ENCODE measurements around the gene C9orf50.
"Not testable (repeated sequence)": the region's sequence is repeated elsewhere in the genome, so short reads cannot be mapped to it uniquely, and the experiment has no call there.

C9orf50 gene

GRCh38 chr9:129647635-129648034 lies 26.7 kb upstream of the C9orf50 start:
- DNase-seq: no peak

- DNase-seq: no peak
These were observed 25.8 kb upstream of the C9orf50 start for GRCh38 chr9:129646654-129647053.

DNA sequence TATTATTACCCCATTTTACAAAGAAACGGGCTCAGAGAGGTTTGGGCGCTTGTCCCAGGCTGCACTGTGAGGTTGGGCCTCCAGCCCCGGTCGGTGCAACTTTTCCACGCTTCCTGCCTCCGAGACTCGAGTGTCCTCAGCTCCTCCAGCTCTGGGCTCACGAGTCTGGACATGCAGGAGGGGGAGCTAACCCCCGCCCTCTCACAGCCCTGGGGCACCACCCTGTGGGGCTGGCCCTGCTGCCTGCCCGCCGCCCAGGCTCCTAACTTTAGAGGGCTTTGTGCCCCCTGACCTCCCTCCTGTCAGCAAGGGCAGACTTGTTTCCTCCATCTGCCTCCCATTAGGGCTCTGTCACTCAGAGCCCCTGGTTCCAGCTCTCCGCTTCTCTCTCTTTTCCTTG lies 25.4 kb upstream of the C9orf50 start:
- no peak for DNase-seq

- DNase-seq: no peak
These were observed 24.0 kb upstream of the C9orf50 start for GRCh38 chr9:129644902-129645301.

- DNase-seq: no peak
These were observed 23.5 kb upstream of the C9orf50 start for GRCh38 chr9:129644365-129644764.

DNA sequence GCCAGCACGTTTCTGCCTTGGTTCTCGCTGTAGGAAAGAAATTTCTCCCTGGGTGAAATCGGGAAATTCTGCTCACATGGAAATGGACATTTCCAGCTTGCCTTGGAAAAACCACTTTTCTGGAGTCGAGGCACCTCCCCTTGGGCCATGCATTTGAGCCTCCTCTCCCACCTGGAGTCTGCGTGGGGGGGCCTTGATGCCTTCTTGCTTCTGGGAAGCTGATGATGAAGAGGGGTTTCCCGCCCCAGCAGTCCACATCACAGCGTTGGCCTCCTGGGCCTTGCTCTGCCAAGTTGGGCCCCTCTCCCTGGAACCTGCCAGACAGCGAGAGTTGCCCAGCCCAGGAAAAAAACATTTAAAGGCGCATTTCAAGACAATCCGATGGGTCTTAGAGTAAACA lies 22.8 kb upstream of the C9orf50 start:
- no peak for DNase-seq

GRCh38 chr9:129641750-129642585 lies 21.1 kb upstream of the C9orf50 start, which contains the start of gene ASB6:
TSS of gene ASB6 (minus strand) at chr9:129642151. CDS start at chr9:129641999, 152 bp downstream.
- DNase-seq: peak; percentile 84

GRCh38 chr9:129640871-129641749 lies 20.2 kb upstream of the C9orf50 start:
- no peak for DNase-seq

- no peak for DNase-seq
These were observed 19.4 kb upstream of the C9orf50 start for GRCh38 chr9:129640086-129640870.

DNA sequence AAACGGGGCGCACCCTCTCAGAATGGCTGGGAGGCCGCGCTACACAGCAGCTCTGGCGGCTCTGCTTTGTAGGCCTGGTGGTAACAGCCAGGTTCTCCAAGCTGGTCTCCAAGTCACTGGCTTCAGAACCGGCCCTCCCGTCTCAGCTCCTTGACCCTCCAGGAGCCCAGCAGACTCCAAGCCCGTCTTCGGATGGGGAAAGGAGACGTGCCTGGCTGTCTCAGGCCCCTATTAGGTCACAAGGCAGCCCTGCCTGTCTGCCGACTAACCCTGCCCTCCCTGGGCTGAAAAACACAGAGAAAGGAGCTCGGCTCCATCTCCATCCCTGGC lies 18.8 kb upstream of the C9orf50 start:
- DNase-seq: no peak

DNA sequence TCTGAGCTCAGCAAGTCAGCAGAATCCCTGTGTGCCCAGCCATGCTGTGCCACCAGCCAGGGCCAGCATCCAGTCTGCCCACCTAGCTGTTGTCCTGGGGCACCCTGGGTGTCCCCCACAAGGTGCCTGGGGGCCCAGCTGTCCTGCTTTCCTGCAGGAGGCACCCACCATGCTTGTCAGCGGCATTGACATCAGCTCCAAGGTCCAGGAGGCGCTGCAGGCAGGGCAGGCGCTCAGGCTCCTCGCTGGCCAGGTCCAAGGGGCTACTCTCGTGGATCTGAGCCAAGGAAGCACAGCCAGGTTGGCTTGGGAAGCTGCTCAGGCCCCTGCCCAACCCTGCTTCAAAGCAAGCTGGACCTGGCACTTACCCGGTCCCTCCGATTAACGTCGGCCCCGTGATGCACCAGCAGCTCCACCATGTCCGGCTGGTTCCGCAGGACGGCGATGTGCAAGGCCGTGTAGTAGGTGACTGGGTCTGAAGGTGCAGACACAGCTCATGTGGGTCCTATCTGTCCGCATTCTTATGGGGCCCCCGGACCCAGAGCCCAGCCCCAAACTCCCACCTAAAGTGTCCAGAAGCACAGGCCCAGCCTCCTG lies 18.2 kb upstream of the C9orf50 start:
- no peak for DNase-seq

DNA sequence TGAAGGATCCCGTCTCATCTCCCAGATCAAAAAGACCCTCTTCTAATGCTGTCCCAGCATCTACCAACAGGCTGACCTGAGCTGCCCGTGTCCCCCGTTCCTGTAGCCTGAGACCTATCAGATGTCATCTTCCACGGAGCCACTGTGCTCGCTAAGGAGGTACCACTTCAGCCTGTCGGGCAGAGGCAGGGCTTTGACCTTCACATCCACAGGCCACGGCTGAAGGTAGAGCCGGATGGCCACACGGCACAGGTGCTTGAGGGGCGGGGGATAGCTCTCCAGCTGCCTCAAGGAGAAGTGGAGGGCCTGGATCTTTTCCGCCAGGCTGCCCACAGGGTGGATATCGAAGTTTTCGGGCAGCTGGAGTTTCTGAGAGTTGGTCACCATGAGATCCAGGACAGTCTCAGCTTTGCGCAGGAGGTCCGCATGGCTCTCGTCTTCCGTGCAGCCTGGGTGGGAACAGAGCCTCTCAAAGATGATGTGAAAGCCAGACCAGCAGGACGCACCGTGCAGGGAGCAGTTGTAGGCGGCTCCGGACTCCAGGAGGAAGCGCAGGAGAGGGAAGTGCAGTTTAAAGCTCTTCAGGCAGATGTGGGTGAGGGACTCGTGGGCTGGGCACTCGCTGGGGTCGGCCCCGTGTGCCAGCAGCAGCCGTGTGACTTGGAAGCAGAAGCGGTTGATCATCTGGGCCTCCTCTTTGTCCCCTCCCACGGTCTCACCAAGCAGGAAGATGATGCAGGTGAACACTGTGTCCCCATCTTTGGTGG lies 17.0 kb upstream of the C9orf50 start:
- DNase-seq: no peak

GRCh38 chr9:129637102-129637501 lies 16.2 kb upstream of the C9orf50 start:
- DNase-seq: no peak

GRCh38 chr9:129636343-129636742 lies 15.4 kb upstream of the C9orf50 start:
- not testable (repeated sequence) for DNase-seq

DNA sequence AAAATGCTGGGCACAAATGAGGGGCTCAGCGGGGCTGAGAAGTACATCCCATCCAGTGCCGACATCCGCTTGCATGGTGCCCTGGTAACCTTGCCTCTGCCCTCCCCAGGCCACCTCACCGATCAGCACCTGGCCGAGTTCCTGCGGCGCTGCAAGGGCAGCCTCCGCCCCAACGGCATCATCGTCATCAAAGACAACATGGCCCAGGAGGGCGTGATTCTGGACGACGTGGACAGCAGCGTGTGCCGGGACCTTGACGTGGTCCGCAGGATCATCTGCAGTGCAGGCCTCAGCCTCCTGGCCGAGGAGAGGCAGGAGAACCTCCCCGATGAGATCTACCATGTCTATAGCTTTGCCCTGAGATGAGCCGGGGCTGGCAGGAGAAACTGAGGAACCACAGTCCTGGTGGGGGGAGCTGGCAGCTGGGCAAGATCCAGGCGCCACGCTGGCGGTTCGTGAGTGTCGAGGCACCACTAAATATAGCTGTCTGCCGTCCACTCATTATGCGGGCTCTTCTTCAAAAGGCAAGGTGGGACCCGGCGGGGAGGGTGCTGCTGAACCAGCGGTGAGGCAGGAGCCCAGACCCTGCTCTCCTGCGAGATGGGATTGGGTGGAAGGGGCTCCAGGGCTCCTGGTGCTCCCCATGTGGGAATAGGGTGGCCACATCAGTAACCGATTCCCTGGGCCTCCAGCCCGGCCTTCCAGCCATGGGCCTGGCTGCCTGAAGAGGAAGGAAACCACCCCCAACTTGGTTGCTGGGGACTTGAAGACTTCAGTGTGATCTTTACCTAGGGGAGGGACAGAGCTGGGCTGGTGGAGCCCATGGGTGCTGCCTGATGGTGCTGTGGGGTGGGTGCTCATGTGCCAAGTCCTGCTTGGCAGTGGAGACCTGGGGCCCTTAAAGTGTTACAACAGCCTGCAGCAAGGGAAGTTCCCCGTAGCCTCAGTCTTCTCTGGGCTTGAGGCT lies 14.5 kb upstream of the C9orf50 start:
- no peak for DNase-seq

- no peak for DNase-seq
These were observed 12.9 kb upstream of the C9orf50 start for GRCh38 chr9:129633848-129634247.

DNA sequence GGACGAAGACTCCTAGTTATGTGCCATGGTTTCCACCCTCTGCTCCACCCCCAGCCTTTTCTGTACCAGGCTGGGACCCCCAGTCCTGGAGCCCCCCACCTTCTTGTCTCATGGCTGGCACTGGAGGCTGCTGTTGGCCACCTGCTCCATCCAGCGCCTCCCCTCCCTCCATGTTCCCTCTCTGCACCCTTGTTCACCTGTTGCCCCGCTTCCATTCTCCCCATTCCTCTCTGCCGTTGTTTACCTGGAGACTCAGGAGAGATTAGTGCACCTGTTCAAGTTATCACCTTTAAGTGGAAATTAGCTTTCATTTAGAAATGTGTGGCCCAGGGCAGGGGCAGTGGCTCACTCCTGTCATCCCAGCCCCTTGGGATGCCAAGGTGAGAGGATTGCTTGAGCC lies 12.3 kb upstream of the C9orf50 start:
- no peak for DNase-seq

- DNase-seq: no peak
These were observed 11.6 kb upstream of the C9orf50 start for GRCh38 chr9:129632460-129632859.

DNA sequence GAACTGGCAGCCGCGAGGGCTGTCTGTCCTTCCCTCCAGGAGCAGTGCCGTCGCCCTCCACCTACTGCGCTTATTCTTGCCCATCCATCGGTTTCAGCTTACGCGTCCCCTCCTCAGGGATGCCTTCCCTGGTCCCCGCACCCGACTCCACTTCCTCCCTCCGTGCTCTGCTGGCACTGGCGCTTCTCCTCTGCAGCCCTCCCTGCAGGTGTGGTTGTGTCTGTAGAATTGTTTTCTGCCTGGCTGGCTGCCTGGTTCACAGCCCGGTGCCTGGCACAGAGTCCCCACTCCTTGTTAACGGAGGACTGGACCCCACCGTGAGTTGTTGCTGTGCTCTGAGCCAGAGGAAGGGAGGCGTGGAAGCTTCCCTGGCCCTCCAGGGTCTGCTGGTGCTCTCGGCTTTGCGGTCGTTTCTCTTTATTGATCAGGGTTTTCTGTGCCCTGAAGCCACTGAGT lies 10.8 kb upstream of the C9orf50 start:
- no peak for DNase-seq

GRCh38 chr9:129630967-129631673 lies 10.2 kb upstream of the C9orf50 start:
- DNase-seq: no peak

All from central memory CD4-positive, alpha-beta T cell (primary cell).